Brain pericyte (primary cell): ENCODE measurements around the gene DGKD.
A peak's percentile ranks its signal among the peaks of the same experiment; 100 is the strongest.

ENCODE experiments used
- DNase-seq: peaks from one replicate; pipeline ENCODE4 v3.0.0-alpha.2; 2012; ENCODE audit warnings: low read depth, low spot score

DGKD gene

GRCh38 chr2:233428438-233428837, 74.1 kb downstream of the DGKD start:
- no peak for DNase-seq

- no peak for DNase-seq
Measured at GRCh38 chr2:233429175-233429897, 75.0 kb downstream of the DGKD start.

DNA sequence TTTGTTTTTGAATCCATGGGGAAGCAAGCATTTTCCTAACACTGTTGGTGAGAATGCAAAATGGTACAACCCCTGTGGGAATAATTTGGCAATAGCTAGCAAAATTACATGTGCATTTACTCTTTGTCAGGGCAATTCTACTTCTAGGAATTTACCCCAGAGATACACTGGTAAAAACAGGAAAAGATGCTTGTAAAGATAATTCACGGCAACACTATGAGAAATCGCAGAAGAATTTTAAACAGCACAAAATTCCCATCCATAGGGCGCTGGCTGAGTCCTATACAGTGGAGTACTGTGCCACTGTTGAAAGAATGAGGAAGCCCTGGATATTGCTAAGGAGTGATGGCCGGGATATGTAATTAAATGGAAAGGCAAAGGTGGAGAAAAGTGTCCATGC, 75.8 kb downstream of the DGKD start:
- no peak for DNase-seq

DNA sequence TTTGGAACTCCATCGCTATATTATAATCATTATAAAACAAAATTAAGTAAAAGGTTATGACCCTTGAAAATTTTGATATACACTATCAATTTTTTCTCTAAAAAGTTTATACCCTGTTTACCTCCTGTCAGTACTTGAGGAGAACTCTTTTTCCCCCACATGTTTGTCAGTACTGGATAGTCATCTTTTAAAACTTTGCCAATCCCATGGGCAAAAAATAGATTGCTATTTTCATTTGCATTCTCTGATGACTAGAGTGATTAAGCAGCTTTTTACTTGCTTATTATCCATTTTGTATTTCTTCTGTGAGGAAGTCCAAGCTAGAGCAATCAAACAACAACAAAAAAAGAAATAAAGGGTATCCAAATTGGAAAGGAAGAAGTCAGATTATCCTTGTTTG, 76.4 kb downstream of the DGKD start:
- DNase-seq: no peak

- DNase-seq: no peak
Measured at GRCh38 chr2:233433029-233433428, 78.7 kb downstream of the DGKD start.

- DNase-seq: no peak
Measured at GRCh38 chr2:233433794-233434193, 79.5 kb downstream of the DGKD start.

- DNase-seq: no peak
Measured at GRCh38 chr2:233434666-233435330, 80.5 kb downstream of the DGKD start.

DNA sequence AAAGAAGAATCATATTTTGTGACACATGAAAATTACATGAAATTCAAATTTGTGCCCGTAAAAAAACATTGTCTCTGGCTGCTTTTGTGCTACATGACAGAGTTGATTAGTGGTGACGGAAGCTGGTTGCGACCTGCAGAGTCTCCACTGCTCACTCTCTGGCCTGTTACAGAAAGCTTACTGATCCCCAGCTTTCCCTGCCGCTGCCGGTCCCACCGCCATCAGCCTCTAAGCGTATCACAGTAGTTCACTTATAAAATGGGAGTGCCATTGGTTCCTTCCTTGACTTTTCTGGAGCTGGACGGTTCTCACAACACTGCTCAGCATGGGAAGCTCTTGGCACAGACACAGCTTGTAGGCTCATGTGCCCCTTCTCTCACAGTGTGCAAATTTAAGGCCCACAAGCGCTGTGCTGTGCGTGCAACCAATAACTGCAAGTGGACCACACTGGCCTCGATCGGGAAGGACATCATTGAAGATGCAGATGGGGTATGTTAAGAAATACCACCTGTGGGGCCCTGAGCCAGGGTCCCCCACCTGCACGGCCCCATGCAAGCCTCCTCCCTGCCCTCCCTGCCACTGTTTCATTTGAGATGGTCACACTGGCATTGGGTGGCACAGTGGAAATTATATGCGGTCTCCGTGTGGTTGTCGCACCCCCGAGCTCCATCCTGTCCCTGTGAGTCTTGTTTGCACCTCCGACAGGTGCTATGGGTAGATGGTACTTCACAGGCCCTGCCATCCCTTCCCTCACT, 81.3 kb downstream of the DGKD start:
- no peak for DNase-seq

DNA sequence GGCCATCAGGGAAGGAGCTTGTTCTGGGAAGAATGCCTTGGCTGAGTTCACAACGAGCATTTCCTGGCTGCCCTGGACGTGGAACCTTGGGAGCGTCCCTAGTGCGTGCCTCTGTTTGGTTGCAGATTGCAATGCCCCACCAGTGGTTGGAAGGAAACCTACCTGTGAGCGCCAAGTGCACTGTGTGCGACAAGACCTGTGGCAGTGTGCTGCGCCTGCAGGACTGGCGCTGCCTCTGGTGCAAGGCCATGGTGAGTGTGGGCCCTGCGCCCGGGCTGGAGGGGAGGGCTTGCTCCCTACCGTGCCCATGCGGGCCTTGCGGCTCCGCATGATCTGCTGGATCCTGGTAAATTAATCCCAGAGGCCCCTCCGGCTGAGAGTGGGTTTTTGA, 81.9 kb downstream of the DGKD start:
- no peak for DNase-seq

DNA sequence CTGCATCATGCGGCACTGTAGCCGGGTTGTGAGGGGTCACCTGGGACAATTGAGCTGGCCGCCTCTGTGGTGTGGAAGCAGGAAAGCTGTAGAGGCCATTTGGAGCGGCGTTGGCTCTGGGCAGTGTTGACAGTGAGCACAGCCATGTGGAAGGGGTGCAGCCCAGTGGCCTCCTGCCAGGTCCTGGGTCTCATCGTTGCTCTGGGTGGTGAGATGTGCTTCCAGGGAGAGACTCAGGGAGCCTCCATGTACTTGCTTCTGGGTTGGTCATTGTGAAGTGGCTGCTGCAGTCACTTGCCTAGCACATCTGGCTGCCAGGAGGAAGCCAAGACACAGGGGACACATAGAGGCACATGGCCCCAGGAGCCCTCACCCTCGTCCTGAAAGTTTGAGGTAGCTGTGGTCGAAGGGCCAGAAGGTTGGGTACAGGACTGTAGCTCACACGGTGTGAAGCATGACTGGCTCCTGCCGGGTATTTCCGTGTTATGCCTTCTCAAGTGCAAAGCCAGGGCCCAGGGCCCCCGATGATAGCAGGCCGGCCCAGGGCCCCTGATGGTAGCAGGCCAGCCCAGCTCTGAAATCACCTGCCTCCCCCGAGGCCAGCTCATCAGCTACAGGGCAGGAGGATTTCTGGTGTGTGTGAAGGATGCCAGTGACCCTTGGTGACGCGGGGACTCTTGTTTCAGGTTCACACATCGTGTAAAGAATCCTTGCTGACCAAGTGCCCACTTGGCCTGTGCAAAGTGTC, 82.6 kb downstream of the DGKD start:
- no peak for DNase-seq

DNA sequence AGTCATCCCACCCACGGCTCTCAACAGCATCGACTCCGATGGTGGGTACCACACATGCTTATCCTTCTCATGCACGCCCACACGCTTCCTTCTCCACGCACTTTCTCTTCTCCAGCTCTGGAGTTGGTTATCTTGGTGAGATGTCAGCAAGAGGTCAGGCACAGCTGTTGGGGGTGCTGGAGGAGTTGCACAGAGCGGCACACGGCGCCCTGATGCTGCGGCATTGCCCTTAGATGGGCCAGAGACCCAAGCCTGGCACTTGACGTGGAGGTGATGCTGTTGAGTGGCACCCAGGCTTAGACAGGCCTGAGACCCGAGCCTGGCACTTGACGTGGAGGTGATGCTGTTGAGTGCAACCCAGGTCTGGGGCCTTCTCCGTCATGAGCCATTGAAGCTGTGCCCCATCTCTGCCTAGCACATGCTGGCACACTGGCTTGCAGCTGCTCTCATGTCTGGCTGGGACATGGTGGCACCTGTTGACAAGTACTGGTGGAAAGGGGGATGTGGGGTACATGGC, 83.2 kb downstream of the DGKD start:
- no peak for DNase-seq

- no peak for DNase-seq
Measured at GRCh38 chr2:233438573-233439147, 84.4 kb downstream of the DGKD start.

- DNase-seq: no peak
Measured at GRCh38 chr2:233439191-233439590, 84.9 kb downstream of the DGKD start.

GRCh38 chr2:233440314-233440713, 86.0 kb downstream of the DGKD start:
- no peak for DNase-seq

GRCh38 chr2:233440714-233441113, 86.4 kb downstream of the DGKD start:
- DNase-seq: no peak

GRCh38 chr2:233441161-233442027, 87.1 kb downstream of the DGKD start:
- DNase-seq: no peak

- DNase-seq: no peak
Measured at GRCh38 chr2:233442028-233442310, 87.7 kb downstream of the DGKD start.

DNA sequence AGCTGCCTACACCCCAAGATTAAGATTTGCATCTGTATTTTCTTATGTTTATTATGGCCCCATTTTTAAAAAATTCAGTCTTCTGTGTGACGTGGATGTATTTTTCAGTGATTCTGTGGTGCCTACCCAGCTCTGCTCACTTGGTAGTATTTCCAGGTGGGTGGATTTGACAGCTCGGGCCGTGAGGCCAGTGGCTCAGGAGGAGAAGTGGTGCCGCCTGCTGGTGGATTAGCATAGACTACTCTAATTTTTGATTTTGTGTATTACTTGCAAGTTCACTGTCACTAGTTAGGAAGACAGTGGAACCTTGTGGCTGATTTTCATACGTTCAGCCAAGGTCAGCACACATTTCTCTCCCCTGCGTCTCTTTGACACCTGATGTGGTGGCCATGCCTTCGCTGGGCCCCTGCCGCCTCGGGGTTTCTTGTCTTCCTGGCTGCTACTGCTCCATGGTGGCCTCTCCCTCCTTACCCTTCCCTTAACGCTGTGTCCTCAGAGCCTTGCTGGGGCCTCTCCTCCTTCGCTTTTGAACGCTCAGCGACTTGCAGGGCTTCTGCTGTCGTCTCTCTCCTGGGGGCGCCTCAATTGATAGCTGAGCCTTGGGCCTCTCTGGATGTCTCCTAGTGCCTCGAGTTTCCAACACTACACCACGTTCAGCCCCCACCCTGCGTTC, 89.4 kb downstream of the DGKD start:
- peak; percentile 55 for DNase-seq

GRCh38 chr2:233444501-233444900, 90.2 kb downstream of the DGKD start:
- no peak for DNase-seq

DNA sequence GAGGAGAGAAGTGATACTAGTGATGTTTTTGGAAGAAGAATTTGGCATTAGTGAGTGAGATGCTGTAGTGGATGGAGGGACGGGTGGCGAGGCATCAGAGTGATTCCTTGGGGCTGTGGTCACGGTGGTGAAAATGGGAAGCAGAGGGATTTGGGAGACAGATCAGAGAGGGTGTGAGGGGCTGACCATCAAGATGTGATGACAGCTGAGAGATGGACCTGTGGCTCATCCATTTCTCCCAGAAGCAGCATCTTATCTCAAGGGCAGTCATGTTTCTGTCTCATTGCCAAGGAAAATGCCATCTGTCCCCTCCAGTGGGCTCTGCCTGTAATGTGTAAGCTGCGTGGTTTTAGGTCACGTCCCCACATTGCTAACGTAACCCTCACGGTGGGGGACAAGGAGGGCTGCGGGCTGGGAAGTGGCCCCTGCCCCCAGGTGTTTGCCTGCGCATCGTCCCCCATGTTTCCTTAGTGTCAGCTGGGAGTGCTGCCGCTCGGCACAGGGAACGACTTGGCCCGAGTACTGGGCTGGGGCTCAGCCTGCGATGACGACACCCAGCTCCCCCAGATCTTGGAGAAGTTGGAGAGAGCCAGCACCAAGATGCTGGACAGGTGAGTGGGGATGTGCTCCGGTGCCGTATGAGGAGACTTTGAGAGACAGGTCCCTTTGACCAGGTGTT, 91.0 kb downstream of the DGKD start:
- no peak for DNase-seq
